HAP-1 (cell line): ENCODE data around the gene ZNF804B.

Experiments
- DNase-seq, 2 experiments: peaks; one replicate each; pipeline ENCODE4 v3.0.0-alpha.2; 2016 to 2020; ENCODE audit warnings: low spot score in 2 of 2
- H3K27me3 ChIP-seq: fragments of 250-450 bp; sonication (Bioruptor Pico); 2 replicates; pipeline ENCODE4 v1.5.1; 2020; ENCODE audit warnings: low read depth, mild to moderate bottlenecking, moderate library complexity
- H3K36me3 ChIP-seq: fragments of 250-450 bp; sonication (Bioruptor Pico); replicated peaks from 2 replicates; pipeline ENCODE4 v1.5.1; 2020; ENCODE audit warnings: mild to moderate bottlenecking
- H3K4me1 ChIP-seq: fragments of 250-450 bp; sonication (Bioruptor Pico); 2 replicates; pipeline ENCODE4 v1.5.1; 2020; ENCODE audit warnings: mild to moderate bottlenecking
- H3K4me3 ChIP-seq: fragments of 250-450 bp; sonication (Bioruptor Pico); 2 replicates; pipeline ENCODE4 v1.5.1; 2020; ENCODE audit warnings: mild to moderate bottlenecking, moderate library complexity
- H3K9me3 ChIP-seq: fragments of 250-450 bp; sonication (Bioruptor Pico); 2 replicates; pipeline ENCODE4 v1.5.1; 2020; ENCODE audit warnings: mild to moderate bottlenecking, moderate library complexity
- in situ Hi-C: fragments of 300-500 bp; cut with MboI; formaldehyde crosslinking; loops from 3 replicates; pipeline ENCODE4 v1.14.3; 2020; ENCODE audit warnings: low sequenced_read_pairs, inconsistent platforms, mixed read lengths

Gene ZNF804B

DNA sequence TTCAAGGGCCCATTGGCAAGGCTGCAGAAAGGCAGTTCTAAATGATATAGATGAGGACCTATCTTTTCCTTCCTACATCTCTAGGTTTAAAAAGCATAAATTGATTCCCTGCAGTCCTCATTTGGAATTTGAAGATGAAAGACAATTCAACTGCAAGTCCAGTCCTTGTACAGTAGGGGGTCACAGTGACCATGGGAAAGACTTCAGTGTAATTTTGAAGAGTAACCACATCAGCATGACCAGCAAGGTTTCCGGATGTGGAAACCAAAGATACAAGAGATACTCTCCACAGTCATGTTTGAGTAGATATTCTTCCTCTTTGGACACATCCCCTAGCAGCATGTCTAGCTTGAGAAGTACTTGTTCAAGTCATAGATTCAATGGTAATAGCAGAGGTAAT, 575.3 kb downstream of the ZNF804B start:
- no peak for DNase-seq
- Histone ChIP-seq H3K36me3 (no peaks in the 10 kb centered on the region), H3K4me3 (no peak overlapping the region), H3K4me1 (peaks cover 29% of the 10 kb centered on the region), H3K9me3 (no peaks in the 10 kb centered on the region), H3K27me3 (no peaks in the 10 kb centered on the region)
- in situ Hi-C loops, result no loop called here

- Histone ChIP-seq H3K36me3 (no peaks in the 10 kb centered on the region), H3K4me3 (no peak overlapping the region), H3K27me3 (no peaks in the 10 kb centered on the region), H3K4me1 (peaks cover 29% of the 10 kb centered on the region), H3K9me3 (no peaks in the 10 kb centered on the region)
- no peak for DNase-seq
- in situ Hi-C loops, result no loop called here
These were observed 576.0 kb downstream of the ZNF804B start for GRCh38 chr7:89335490-89335889.

GRCh38 chr7:89336121-89336520, 576.6 kb downstream of the ZNF804B start:
- peaks cover 29% of the 10 kb centered on the region for H3K4me1 ChIP-seq
- in situ Hi-C loops, result no loop called here
- H3K9me3 ChIP-seq, result no peaks in the 10 kb centered on the region
- no peak for DNase-seq
- H3K27me3 ChIP-seq, result no peaks in the 10 kb centered on the region
- no peaks in the 10 kb centered on the region for H3K36me3 ChIP-seq
- no peak overlapping the region for H3K4me3 ChIP-seq

GRCh38 chr7:89339748-89340147, 580.2 kb downstream of the ZNF804B start:
- in situ Hi-C loops, result no loop called here

DNA sequence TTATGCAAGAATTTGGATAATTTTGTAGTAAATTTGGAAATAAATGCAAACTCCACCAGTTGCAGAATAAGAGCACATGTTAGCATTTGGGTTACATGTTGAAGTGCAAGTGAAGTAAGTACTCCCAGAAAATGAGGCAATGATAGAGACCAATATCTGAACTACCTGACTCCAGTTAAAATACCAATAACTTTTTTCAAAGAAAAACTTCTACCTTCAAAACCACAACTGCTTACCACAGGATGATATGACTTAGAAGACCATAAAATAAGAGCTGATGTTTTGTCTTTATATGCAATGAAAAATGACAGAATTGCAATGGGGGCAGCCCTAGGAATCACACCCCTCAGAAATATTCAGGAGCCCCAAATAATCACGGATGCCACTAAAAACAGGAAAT, 597.6 kb downstream of the ZNF804B start:
- H3K27me3 ChIP-seq, result no peaks in the 10 kb centered on the region
- H3K4me1 ChIP-seq, result no peaks in the 10 kb centered on the region
- no peak overlapping the region for H3K4me3 ChIP-seq
- H3K9me3 ChIP-seq, result no peaks in the 10 kb centered on the region
- in situ Hi-C loops, result no loop called here
- no peak for DNase-seq
- H3K36me3 ChIP-seq, result no peaks in the 10 kb centered on the region

More at GRCh38 chr7:89339748-89340147, 580.2 kb downstream of the ZNF804B start:
- no peak for DNase-seq
- Histone ChIP-seq H3K36me3 (no peaks in the 10 kb centered on the region), H3K4me3 (no peak overlapping the region), H3K27me3 (no peaks in the 10 kb centered on the region), H3K4me1 (peaks cover 3% of the 10 kb centered on the region), H3K9me3 (no peaks in the 10 kb centered on the region)

- peaks cover 4% of the 10 kb centered on the region; the same call in 1 of the 2 replicates for H3K9me3 ChIP-seq
- no peak overlapping the region for H3K4me3 ChIP-seq
- in situ Hi-C loops, result no loop called here
- DNase-seq, result no peak
- H3K36me3 ChIP-seq, result no peaks in the 10 kb centered on the region
- H3K27me3 ChIP-seq, result no peaks in the 10 kb centered on the region
- no peaks in the 10 kb centered on the region for H3K4me1 ChIP-seq
These were observed 617.7 kb downstream of the ZNF804B start for GRCh38 chr7:89377219-89377618.

DNA sequence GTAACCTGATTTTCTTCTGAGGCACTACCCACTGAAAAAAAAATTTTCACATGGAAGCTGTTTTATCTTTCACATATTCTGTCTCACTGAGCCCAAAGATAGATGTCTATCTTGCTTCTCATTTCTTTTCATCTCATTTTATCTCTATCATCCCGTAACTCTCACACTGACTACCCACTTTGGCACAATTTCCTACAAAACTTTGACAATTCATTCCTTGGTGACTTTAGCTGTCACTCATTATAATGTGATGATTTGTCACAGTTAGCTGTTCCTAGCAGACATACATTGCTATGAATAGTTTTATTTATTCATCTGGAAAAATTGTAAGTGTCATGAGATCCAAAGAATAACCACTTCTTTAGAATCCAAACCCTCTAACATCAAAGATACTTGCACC, 625.9 kb downstream of the ZNF804B start:
- H3K36me3 ChIP-seq, result no peaks in the 10 kb centered on the region
- no peak overlapping the region for H3K4me3 ChIP-seq
- no peak for DNase-seq
- 0 out of 2 replicates have a peak, but pooled peaks cover 10% of the 10 kb centered on the region for H3K9me3 ChIP-seq
- no peaks in the 10 kb centered on the region for H3K27me3 ChIP-seq
- in situ Hi-C loops, result no loop called here
- H3K4me1 ChIP-seq, result no peaks in the 10 kb centered on the region
